ENCODE data around the gene FAXDC2.

Gene FAXDC2

GRCh38 chr5:154793599-154794524 lies 56.5 kb downstream of the FAXDC2 start:
- no peak for DNase-seq

- no peak for DNase-seq
Measured at GRCh38 chr5:154791535-154791934, 58.9 kb downstream of the FAXDC2 start.

- DNase-seq: no peak
Measured at GRCh38 chr5:154788212-154788611, 62.2 kb downstream of the FAXDC2 start.

GRCh38 chr5:154786414-154786813 lies 64.0 kb downstream of the FAXDC2 start:
- no peak for DNase-seq

- DNase-seq: no peak
Measured at GRCh38 chr5:154784856-154785255, 65.5 kb downstream of the FAXDC2 start.

GRCh38 chr5:154783774-154784460 lies 66.5 kb downstream of the FAXDC2 start:
- no peak for DNase-seq

- no peak for DNase-seq
Measured at GRCh38 chr5:154782812-154783592, 67.4 kb downstream of the FAXDC2 start.

- no peak for DNase-seq
Measured at GRCh38 chr5:154782326-154782725, 68.1 kb downstream of the FAXDC2 start.

- DNase-seq: no peak
Measured at GRCh38 chr5:154780128-154780527, 70.3 kb downstream of the FAXDC2 start.

GRCh38 chr5:154779105-154779504 lies 71.3 kb downstream of the FAXDC2 start:
- no peak for DNase-seq

- DNase-seq: no peak
Measured at GRCh38 chr5:154778534-154778933, 71.9 kb downstream of the FAXDC2 start.

GRCh38 chr5:154776167-154776566 lies 74.2 kb downstream of the FAXDC2 start:
- DNase-seq: no peak

- no peak for DNase-seq
Measured at GRCh38 chr5:154773326-154773725, 77.1 kb downstream of the FAXDC2 start.

GRCh38 chr5:154771383-154771901 lies 79.0 kb downstream of the FAXDC2 start:
- DNase-seq: no peak

- no peak for DNase-seq
Measured at GRCh38 chr5:154770111-154770510, 80.3 kb downstream of the FAXDC2 start.

All from activated gamma-delta T cell (primary cell).